ENCODE data around the gene SYNGR4.
A peak's percentile ranks its signal among the peaks of the same experiment; 100 is the strongest.

Gene SYNGR4

DNA sequence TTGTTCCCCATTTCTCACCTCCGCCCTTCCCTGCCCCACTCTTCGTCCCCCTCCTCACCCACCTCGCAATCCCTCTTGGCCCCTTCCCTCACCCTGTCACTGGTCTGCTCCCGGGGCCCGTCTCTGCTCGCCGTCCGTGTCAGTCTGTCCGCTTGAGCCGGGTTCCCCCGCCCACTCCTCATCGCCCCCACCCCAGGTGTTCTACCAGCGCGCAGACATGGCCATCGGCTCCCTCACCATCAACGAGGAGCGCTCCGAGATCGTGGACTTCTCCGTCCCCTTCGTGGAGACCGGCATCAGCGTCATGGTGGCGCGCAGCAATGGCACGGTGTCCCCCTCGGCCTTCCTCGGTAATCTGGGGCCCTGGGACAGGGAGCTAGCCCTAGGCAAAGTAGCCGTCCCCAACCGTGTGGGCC is 51.6 kb downstream of the SYNGR4 start:
- ATAC-seq: no peak
- TF ChIP-seq TCF4 (CRISPR knock-in tag; IDR thresholded peaks at IDR 0.05; ENCODE audit: borderline replicate concordance) (no peak), RARB (CRISPR knock-in tag; IDR thresholded peaks at IDR 0.05) (no peak), CSDC2 (CRISPR knock-in tag; IDR thresholded peaks at IDR 0.05) (no peak), ZFP30 (CRISPR knock-in tag; IDR thresholded peaks at IDR 0.05) (no peak), ZNF565 (CRISPR knock-in tag; conservative IDR thresholded peaks at IDR 0.05; ENCODE audit: low read depth) (no peak), BACH2 (CRISPR knock-in tag; IDR thresholded peaks at IDR 0.05; ENCODE audit: borderline replicate concordance) (no peak)
- TF ChIP-seq, protein P1, sequence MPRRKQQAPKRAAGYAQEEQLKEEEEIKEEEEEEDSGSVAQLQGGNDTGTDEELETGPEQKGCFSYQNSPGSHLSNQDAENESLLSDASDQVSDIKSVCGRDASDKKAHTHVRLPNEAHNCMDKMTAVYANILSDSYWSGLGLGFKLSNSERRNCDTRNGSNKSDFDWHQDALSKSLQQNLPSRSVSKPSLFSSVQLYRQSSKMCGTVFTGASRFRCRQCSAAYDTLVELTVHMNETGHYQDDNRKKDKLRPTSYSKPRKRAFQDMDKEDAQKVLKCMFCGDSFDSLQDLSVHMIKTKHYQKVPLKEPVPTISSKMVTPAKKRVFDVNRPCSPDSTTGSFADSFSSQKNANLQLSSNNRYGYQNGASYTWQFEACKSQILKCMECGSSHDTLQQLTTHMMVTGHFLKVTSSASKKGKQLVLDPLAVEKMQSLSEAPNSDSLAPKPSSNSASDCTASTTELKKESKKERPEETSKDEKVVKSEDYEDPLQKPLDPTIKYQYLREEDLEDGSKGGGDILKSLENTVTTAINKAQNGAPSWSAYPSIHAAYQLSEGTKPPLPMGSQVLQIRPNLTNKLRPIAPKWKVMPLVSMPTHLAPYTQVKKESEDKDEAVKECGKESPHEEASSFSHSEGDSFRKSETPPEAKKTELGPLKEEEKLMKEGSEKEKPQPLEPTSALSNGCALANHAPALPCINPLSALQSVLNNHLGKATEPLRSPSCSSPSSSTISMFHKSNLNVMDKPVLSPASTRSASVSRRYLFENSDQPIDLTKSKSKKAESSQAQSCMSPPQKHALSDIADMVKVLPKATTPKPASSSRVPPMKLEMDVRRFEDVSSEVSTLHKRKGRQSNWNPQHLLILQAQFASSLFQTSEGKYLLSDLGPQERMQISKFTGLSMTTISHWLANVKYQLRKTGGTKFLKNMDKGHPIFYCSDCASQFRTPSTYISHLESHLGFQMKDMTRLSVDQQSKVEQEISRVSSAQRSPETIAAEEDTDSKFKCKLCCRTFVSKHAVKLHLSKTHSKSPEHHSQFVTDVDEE (CRISPR knock-in tag; IDR thresholded peaks at IDR 0.05): no peak

DNA sequence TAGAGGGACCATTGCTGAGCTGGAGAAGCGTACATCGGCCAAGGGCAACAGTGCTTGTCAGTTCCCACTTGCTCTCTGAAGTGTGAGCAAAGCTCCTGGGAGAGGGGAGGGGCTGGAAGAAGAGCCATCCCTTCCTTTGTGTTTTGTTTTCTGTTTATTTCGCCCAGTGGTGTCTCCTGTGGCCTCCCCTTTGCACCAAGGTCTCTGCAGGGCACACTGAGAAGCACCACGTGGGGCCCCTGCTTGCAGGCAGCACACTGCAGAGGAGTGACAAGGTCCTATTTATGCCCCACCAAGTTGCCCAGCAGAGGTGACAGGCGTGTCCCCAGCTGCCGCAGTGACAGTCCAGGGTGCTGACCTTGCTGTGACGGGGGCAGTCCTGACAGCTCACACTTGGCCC is 53.3 kb downstream of the SYNGR4 start:
- TF ChIP-seq, protein P2, sequence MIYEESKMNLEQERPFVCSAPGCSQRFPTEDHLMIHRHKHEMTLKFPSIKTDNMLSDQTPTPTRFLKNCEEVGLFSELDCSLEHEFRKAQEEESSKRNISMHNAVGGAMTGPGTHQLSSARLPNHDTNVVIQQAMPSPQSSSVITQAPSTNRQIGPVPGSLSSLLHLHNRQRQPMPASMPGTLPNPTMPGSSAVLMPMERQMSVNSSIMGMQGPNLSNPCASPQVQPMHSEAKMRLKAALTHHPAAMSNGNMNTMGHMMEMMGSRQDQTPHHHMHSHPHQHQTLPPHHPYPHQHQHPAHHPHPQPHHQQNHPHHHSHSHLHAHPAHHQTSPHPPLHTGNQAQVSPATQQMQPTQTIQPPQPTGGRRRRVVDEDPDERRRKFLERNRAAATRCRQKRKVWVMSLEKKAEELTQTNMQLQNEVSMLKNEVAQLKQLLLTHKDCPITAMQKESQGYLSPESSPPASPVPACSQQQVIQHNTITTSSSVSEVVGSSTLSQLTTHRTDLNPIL (CRISPR knock-in tag; IDR thresholded peaks at IDR 0.05; ENCODE audit: low read depth): no peak
- TF ChIP-seq, protein P3, sequence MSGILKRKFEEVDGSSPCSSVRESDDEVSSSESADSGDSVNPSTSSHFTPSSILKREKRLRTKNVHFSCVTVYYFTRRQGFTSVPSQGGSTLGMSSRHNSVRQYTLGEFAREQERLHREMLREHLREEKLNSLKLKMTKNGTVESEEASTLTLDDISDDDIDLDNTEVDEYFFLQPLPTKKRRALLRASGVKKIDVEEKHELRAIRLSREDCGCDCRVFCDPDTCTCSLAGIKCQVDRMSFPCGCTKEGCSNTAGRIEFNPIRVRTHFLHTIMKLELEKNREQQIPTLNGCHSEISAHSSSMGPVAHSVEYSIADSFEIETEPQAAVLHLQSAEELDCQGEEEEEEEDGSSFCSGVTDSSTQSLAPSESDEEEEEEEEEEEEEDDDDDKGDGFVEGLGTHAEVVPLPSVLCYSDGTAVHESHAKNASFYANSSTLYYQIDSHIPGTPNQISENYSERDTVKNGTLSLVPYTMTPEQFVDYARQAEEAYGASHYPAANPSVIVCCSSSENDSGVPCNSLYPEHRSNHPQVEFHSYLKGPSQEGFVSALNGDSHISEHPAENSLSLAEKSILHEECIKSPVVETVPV (CRISPR knock-in tag; IDR thresholded peaks at IDR 0.05): no peak
- TF ChIP-seq GLIS3 (CRISPR knock-in tag; IDR thresholded peaks at IDR 0.05) (no peak), ZNF70 (CRISPR knock-in tag; IDR thresholded peaks at IDR 0.05) (no peak), ZC3H10 (CRISPR knock-in tag; IDR thresholded peaks at IDR 0.05) (no peak), TOX (CRISPR knock-in tag; IDR thresholded peaks at IDR 0.05; ENCODE audit: borderline replicate concordance) (no peak), ZFP3 (CRISPR knock-in tag; IDR thresholded peaks at IDR 0.05) (no peak), ISL1 (CRISPR knock-in tag; IDR thresholded peaks at IDR 0.05) (no peak), BACH2 (CRISPR knock-in tag; IDR thresholded peaks at IDR 0.05; ENCODE audit: borderline replicate concordance) (no peak), SNAI2 (CRISPR knock-in tag; IDR thresholded peaks at IDR 0.05) (no peak)
- TF ChIP-seq, protein P1 (CRISPR knock-in tag; IDR thresholded peaks at IDR 0.05): no peak
- ATAC-seq: no peak

DNA sequence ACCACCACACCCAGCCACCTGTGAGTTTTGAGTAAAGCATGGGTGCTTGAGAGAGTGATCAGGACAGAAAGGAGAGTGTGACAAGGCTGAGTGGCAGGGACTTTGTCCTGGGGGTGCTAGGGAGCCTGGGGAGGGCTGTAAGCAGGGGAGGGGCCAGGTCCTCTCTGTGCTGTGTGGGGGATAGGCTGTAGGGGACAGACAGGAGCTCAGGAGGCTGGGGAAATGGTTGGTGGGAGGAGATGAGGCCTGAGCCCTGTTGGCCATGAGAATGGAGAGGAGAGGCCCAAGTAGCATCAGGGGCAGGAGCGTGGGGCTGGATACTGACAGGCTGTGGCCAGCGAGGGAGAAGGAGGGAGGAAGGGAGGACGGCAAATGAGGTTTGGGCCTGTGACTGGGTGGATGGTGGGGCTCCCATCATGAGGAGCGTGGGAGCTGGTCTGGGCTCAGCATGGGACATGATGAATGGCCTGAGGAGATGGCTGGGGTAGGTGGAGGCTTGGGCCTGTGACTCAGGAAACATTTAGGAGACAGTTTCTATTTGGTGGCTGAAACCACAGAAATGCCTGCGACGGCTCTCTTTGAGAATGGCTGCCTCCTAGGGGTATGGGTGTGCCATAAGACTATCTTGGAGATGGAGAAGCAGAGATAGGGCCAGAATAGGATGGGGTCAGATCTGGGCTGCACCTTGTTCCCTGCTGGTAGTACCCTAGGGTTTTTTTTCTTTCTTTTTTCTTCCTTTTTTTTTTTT is 54.3 kb downstream of the SYNGR4 start:
- TF ChIP-seq, protein P2 (CRISPR knock-in tag; IDR thresholded peaks at IDR 0.05; ENCODE audit: low read depth): no peak
- TF ChIP-seq OSR1 (CRISPR knock-in tag; IDR thresholded peaks at IDR 0.05) (no peak), ZFP30 (CRISPR knock-in tag; IDR thresholded peaks at IDR 0.05) (no peak), ISL1 (CRISPR knock-in tag; IDR thresholded peaks at IDR 0.05) (no peak), SNAI2 (CRISPR knock-in tag; IDR thresholded peaks at IDR 0.05) (no peak)
- TF ChIP-seq, protein P4, sequence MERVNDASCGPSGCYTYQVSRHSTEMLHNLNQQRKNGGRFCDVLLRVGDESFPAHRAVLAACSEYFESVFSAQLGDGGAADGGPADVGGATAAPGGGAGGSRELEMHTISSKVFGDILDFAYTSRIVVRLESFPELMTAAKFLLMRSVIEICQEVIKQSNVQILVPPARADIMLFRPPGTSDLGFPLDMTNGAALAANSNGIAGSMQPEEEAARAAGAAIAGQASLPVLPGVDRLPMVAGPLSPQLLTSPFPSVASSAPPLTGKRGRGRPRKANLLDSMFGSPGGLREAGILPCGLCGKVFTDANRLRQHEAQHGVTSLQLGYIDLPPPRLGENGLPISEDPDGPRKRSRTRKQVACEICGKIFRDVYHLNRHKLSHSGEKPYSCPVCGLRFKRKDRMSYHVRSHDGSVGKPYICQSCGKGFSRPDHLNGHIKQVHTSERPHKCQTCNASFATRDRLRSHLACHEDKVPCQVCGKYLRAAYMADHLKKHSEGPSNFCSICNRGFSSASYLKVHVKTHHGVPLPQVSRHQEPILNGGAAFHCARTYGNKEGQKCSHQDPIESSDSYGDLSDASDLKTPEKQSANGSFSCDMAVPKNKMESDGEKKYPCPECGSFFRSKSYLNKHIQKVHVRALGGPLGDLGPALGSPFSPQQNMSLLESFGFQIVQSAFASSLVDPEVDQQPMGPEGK (CRISPR knock-in tag; IDR thresholded peaks at IDR 0.05; ENCODE audit: borderline replicate concordance): no peak
- peak; percentile 35 for ATAC-seq

Data from SK-N-SH treated with all-trans-retinoic acid at 6 μM for 48 hours (cell line).